HG03196 (cell line): ENCODE results near the gene OSBPL9.

Experiments
- ATAC-seq: cut with Tn5 transposase; IDR thresholded peaks from one replicate; pipeline ENCODE4 v1.9.1; 2021; ENCODE audit not compliant: unreplicated experiment

The OSBPL9 gene

GRCh38 chr1:51734896-51735745, 118.2 kb downstream of the OSBPL9 start:
- no peak for ATAC-seq

- no peak for ATAC-seq
Measured at GRCh38 chr1:51735746-51736254, 118.9 kb downstream of the OSBPL9 start.

DNA sequence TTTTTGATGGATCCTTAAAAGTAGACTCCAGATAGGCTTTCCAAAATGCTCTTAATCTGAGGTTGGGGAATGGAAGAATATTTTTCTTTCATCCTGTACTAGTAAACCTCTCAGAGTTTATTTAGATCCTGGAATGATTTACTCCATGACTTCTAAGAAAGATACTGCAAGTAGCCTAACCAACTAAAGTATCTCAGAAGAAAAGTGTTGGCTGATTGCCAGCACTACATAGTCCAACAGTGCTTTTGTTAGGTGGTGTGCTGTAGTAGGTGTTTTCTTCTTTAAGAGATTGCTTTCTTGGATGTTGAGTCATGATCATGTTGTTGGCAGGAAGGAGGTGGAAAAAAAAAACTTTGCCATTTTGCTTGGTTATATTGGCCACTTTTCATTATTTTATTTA, 119.8 kb downstream of the OSBPL9 start:
- no peak for ATAC-seq

DNA sequence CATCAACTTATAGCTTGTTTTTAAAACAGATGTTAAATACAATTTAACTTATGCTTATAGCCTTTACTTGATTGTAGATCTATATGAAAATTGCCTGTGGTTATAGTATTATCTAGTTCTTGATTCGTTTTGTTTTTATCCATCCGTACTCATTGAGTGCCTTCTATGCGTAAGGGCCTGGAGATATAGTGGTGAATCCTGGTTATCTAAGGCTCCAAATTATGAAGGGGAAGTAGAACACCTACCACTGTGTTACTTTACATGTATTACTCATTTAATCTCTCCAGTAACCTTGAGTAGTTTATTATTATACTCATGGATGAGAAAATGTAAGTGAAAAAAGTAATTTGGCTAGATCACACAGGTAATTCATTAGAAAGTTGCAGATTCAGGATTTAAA, 121.8 kb downstream of the OSBPL9 start:
- no peak for ATAC-seq

GRCh38 chr1:51740652-51741051, 123.8 kb downstream of the OSBPL9 start:
- ATAC-seq: no peak

DNA sequence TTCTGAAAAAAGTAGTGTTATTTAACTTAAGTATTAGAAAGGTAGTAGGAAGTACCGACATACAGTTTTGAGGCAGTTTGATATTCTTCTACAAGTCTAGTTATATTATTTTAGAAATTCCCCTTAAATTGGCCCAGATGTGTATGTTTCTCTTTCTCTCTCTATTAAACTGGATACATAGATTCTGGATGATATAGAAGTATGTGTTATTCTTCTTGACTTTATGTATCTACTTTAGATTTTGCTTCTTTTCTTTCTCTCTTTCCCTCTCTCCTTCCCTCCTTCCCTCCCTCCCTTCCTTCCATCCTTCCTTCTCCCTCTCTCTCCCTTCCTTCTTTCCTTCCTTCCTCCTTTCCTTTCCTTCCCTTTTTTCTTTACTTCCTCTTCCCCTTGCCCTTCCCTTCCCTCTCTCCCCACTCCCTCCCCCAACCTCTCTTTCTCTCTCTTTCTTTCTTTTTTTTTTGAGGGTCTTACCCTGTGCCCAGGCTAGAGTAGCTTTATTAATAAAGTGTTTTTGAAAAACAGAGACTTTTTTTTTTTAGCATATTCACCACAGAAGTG, 124.3 kb downstream of the OSBPL9 start:
- no peak for ATAC-seq

DNA sequence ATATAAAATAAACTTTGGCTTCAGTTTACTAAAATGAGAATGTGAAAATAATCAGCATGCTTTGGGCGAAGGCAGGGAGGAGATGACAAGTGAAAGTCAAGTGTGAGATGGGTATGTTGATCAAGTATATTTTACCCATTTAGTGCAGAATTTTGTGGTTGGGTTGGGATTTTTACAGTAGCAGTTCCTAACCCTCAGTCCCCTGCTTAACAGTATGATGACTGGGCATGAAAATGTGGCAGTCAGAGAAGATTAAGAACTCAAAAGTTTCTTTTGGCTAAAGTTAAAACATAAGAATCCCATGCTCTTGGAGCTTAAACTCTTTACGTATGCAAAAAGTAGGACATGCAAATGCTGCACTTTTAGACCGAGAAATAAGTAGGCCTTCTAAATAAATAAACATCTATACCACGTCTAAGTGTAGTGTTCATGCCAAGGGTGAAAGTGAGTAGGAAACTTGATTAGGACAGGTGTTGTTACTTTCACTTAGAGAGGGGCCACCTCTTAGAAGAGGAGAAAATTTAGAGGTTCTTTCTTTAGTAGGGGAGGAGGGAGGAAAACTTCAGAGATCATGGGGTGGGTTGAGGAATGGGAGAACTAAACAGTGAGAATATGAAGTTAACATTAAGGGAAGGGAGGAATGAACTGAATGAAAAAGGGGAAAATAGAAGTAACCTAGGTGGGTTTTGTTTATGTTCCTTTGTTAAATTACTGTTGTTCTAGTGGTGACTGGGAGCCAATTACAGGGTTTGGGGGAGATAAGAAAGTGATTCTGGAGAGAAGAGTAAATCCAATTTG, 127.8 kb downstream of the OSBPL9 start:
- ATAC-seq: no peak

GRCh38 chr1:51745304-51745570, 128.3 kb downstream of the OSBPL9 start:
- ATAC-seq: no peak

DNA sequence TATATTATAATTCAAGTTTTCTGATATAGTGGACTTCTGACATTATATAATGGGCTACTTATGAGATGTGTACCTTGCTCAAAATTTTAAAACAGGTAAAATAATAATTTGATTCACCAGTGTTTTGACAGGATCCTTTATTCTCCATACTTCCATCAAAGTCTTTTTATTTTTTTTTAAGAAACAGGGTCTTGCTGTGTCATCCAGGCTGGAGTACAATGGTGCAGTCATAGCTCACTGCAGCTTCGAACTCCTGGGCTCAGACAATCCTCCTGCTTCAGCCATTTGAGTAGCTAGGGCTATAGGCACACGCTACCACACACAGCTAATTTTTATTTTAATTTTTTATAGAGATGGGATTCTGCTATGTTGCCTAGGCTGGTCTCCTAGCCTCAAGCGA, 132.3 kb downstream of the OSBPL9 start:
- ATAC-seq: no peak

- no peak for ATAC-seq
Measured at GRCh38 chr1:51750218-51750617, 133.3 kb downstream of the OSBPL9 start.

DNA sequence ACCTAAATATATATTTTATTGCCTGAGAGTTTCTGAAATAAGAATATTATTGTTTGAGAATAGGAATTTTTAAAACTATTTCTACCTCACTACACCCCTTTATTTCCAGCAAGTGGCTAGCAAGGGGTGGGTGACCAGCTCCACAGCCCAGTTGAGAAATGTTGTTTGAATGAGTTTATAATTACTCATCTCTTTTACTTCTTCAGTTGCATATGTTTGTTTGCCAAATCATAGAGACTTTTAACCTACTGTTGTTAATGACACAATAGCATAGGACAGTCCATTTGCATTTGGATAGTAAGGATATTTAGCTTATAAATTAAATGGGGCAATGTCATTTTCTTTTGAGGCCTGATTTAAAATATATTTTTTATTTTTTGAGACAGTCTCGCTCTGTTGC, 133.8 kb downstream of the OSBPL9 start:
- no peak for ATAC-seq

- no peak for ATAC-seq
Measured at GRCh38 chr1:51752073-51752948, 135.4 kb downstream of the OSBPL9 start.

- ATAC-seq: no peak
Measured at GRCh38 chr1:51753969-51754368, 137.1 kb downstream of the OSBPL9 start.

DNA sequence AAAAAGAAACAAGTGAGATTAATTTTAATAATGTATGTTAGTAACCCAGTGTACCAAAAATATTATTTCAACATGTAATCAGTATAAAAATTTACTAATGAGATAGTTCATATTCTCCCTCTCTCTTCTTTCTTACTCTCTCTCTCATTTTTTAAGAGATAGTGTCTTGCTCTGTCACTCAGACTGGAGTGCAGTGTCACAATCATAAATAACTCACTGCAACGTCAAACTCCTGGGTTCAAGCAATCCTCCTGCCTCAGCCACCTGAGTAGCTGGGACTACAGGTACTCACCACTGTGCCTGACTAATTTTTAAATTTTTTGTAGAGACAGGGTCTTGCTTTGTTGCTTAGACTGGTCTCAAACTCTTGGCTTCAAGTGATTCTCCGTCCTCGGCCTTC, 137.8 kb downstream of the OSBPL9 start:
- no peak for ATAC-seq

GRCh38 chr1:51755437-51755836, 138.5 kb downstream of the OSBPL9 start:
- ATAC-seq: no peak

- no peak for ATAC-seq
Measured at GRCh38 chr1:51756290-51756689, 139.4 kb downstream of the OSBPL9 start.

DNA sequence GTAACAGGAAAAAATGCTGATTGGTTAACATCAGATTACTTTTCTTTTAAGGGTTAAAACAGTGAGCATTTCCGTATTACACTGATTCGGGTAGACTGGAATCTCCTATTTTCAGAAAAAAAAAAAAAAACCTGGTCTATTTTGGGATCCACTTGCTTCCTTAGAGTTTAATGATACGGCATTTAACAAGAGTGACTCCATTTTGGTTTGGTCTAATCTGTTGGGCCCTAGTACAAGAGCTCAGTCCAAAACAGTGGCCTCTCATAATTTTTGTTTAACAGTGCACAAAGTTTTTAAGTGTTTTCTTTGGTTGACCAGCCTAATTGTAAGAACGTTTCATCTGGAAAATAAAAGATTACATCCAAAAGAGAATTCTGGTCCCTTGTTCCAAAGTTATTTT, 141.4 kb downstream of the OSBPL9 start:
- ATAC-seq: no peak

DNA sequence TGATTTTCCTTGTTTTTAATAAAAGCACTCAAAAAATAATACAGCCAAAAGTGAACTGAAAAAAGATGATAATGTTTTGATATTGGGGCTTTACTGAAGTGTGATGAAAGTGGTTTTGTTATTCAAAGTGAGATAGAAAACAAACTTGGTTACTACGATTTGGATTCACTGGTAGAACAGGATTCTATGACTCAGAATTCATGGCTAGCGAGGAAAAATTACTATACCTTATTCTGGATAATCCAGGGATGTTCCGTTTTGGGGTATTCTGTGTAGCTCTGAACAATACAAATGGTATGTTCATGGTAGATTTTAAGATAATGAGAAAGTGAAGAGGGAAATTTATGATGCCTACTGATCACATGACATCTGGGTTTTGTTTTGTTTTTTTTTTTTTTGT, 144.0 kb downstream of the OSBPL9 start:
- ATAC-seq: no peak

GRCh38 chr1:51761351-51761750, 144.5 kb downstream of the OSBPL9 start:
- no peak for ATAC-seq

GRCh38 chr1:51768971-51769588, 152.2 kb downstream of the OSBPL9 start:
- ATAC-seq: no peak

DNA sequence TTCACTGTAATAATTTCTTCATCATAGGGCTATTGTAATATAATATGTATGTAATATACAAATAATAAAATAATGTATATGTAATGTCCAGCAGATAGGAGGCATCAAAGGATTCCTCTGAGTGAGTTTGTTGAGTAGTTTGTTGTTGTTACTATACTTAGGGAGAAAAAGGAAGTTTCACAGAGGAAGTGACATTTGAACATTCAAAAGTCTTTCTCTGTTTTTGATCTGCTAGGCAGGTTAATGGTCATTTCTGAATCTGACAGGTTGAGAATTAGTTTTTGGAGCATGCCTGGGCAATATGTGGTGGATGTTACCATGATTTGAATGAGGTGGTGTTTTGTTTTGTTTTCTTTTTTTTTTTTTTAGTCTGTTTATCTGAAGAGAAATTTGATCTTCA, 159.5 kb downstream of the OSBPL9 start:
- ATAC-seq: no peak
